Activated CD4-positive, alpha-beta T cell treated with anti-CD3 and anti-CD28 coated beads for 36 hours (primary cell): Measurements from ENCODE around the gene SOX21. TPM values are rescaled to one million over a fixed set of nuclear protein-coding genes. Genes with fewer than 3 reads are reported as not detected.
"Not testable (repeated sequence)": the region's sequence is repeated elsewhere in the genome, so short reads cannot be mapped to it uniquely, and the experiment has no call there.

Experiments used
- ATAC-seq: fragments of 200-7000 bp; cut with Tn5 transposase; one replicate; pipeline ENCODE4 v1.10.0; 2021; ENCODE audit warnings: mild to moderate bottlenecking, moderate library complexity
- CTCF ChIA-PET: fragments of 350-600 bp; sonication (Branson Sonifier 250); formaldehyde crosslinking; loops from one replicate; lab custom pipeline; 2021; ENCODE audit warnings: antibody characterized with exemption; lab: Charles Lee
- POLR2A ChIA-PET: fragments of 350-600 bp; sonication (Branson Sonifier 250); formaldehyde crosslinking; loops from one replicate; lab custom pipeline; 2021; ENCODE audit warnings: antibody characterized with exemption, inconsistent platforms; lab: Charles Lee
- DNase-seq: peaks from one replicate; pipeline ENCODE4 v3.0.0-alpha.2; 2020
- H3K27ac Mint-ChIP-seq: one replicate; pipeline ENCODE4 v1.8.0; 2021; ENCODE audit warnings: mixed read lengths
- H3K27me3 Mint-ChIP-seq: one replicate; pipeline ENCODE4 v1.8.0; 2021; ENCODE audit warnings: mixed read lengths
- H3K36me3 Mint-ChIP-seq: one replicate; pipeline ENCODE4 v1.8.0; 2021; ENCODE audit warnings: low read depth, mixed read lengths
- H3K4me1 Mint-ChIP-seq: one replicate; pipeline ENCODE4 v1.8.0; 2021; ENCODE audit warnings: mixed read lengths
- H3K4me3 Mint-ChIP-seq: one replicate; pipeline ENCODE4 v1.8.0; 2021; ENCODE audit warnings: mild to moderate bottlenecking, moderate library complexity, mixed read lengths
- H3K9me3 Mint-ChIP-seq: one replicate; pipeline ENCODE4 v1.8.0; 2021; ENCODE audit warnings: low read depth, mixed read lengths
- intact Hi-C, 2 experiments: fragments of 100-400 bp; cut with DNase I in 1 of 2; cut with micrococcal nuclease in 1 of 2; formaldehyde crosslinking; loops; one replicate each; pipeline versions ENCODE4 v1.14.2 to v1.15.1; 2022 to 2024; cut with DNase I, micrococcal nuclease
- total RNA-seq, 2 experiments: library from RNA; stranded (reverse); gene quantifications; one replicate each; pipeline ENCODE4 v1.2.3, GENCODE V29; 2021

The SOX21 gene
- not detected for total RNA-seq

DNA sequence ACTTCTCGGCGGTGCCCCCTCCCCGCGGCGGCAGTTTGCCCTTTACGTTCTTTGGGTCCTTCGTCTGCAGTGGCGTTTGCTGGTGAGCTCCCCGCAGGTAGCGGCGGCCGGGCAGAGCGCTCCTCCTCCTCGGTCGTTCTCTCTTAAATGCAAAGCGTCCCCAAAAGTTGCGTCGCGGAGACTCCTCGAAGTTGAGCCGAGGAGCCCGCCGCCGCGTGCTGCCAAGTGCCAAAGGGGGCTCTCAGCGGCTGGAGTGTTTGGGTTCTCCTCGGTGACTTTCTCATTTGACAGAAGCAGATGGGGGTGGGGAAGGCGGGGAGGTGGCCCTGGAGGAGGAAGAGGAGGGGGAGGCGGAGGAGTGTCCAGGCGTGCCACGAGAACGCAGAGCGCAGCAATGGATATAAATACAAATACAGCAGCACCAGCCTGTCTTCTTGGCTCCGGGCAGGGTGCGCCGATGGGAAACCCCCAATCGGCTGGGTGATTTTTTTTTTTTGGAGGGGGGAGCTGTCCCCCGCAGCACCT is at the start of gene SOX21:
Gene SOX21 (minus strand): TSS at position 259 of the 525 bp plus-strand sequence. CDS start 496 bp downstream, outside the sequence.
- POLR2A ChIA-PET, result no interaction called here

GRCh38 chr13:94761407-94761806 is 49.1 kb upstream of the SOX21 start:
- intact Hi-C loops, result no loop called here
- no peaks in the 10 kb centered on the region for H3K36me3 Mint-ChIP-seq
- no peak overlapping the region for H3K4me3 Mint-ChIP-seq
- H3K27me3 Mint-ChIP-seq, result peaks cover 40% of the 10 kb centered on the region
- ATAC-seq, result no peak
- no peaks in the 10 kb centered on the region for H3K9me3 Mint-ChIP-seq
- no peak for DNase-seq
- POLR2A ChIA-PET, result no interaction called here
- no peaks in the 10 kb centered on the region for H3K4me1 Mint-ChIP-seq
- H3K27ac Mint-ChIP-seq, result no peak overlapping the region
- CTCF ChIA-PET, result interaction anchor here (0.8 kb wide), 1 partner anchor 1875 kb away, joined by 3 read pairs; no protein-coding TSS in a partner anchor

More for the DNA sequence above, at the start of gene SOX21:
- no peak within 1 kb of the TSS for H3K27ac Mint-ChIP-seq
- DNase-seq (peak; percentile 35), ATAC-seq (no peak)
- H3K36me3 Mint-ChIP-seq, result no peaks in the 10 kb centered on the region
- intact Hi-C loops, result loop anchor here (5.0 to 10.0 kb wide), 5 partner anchors 90 to 1380 kb away; partner anchors contain the start of gene HS6ST3 (in 1 of the 2)
- no peaks in the 10 kb centered on the region for H3K9me3 Mint-ChIP-seq
- CTCF ChIA-PET, result interaction anchor here (0.6 to 1.0 kb wide), 2 partner anchors 38 to 190 kb away, joined by 3 read pairs; no protein-coding TSS in a partner anchor
- peak within 1 kb of the TSS; percentile 67 for H3K4me3 Mint-ChIP-seq
- peaks cover 18% of the 10 kb centered on the region for H3K4me1 Mint-ChIP-seq
- H3K27me3 Mint-ChIP-seq, result peaks cover 68% of the 10 kb centered on the region

GRCh38 chr13:94759120-94759728 is 46.9 kb upstream of the SOX21 start:
- Mint-ChIP-seq H3K27ac (no peak overlapping the region), H3K36me3 (no peaks in the 10 kb centered on the region), H3K27me3 (peaks cover 37% of the 10 kb centered on the region), H3K9me3 (no peaks in the 10 kb centered on the region), H3K4me3 (no peak overlapping the region), H3K4me1 (no peaks in the 10 kb centered on the region)
- ChIA-PET POLR2A (no interaction called here), CTCF (no interaction called here)
- DNase-seq (no peak), ATAC-seq (no peak)
- intact Hi-C loops, result no loop called here

- Mint-ChIP-seq H3K27ac (no peak overlapping the region), H3K4me3 (no peak overlapping the region), H3K9me3 (no peaks in the 10 kb centered on the region), H3K4me1 (no peaks in the 10 kb centered on the region), H3K36me3 (no peaks in the 10 kb centered on the region), H3K27me3 (peaks cover 36% of the 10 kb centered on the region)
- ATAC-seq, result no peak
- ChIA-PET POLR2A (no interaction called here), CTCF (no interaction called here)
- intact Hi-C loops, result no loop called here
- no peak for DNase-seq
Observed at GRCh38 chr13:94758436-94758960, 46.2 kb upstream of the SOX21 start.

DNA sequence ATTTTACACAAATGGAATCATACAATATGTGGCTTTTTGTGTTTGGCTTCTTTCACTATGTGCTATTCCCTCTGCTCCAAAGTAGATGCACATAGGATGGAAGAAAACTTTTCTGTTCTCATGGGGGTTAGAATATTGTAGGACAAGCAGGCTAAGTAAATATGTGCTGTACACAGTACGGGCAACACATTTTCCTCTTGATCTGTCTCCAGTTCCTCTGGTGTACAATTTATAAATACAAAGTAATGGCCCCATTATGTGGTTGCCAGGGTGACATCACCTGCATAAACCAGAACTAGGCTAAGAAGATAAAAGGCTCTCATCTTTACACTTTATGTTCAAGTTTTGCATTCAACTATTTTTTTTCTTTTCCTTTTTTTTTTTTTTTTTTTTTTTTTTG is 41.0 kb upstream of the SOX21 start:
- ATAC-seq (no peak), DNase-seq (no peak)
- Mint-ChIP-seq H3K27ac (no peak overlapping the region), H3K36me3 (no peaks in the 10 kb centered on the region), H3K9me3 (no peaks in the 10 kb centered on the region), H3K4me3 (no peak overlapping the region), H3K27me3 (peaks cover 15% of the 10 kb centered on the region), H3K4me1 (no peaks in the 10 kb centered on the region)
- CTCF ChIA-PET, result no interaction called here
- POLR2A ChIA-PET, result no interaction called here
- intact Hi-C loops, result no loop called here

DNA sequence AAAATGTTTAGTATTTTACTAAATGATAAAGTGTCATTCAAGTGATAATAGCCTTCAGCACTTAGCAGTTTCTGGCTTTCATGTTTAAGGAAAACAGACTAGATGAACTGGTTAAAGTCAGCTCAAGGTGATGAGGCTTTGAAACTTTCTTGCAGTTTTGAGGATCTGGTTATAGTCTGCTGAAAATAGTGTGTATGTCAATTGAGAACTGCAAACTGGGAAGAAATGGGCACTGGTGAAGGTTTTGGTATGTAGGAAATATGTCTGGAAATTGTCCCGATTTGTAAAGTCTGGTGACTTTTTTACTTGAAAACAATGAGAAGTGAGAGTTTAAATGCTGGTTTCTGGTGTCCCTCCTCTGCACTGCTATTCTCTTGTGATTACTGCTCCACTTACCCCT is 36.8 kb upstream of the SOX21 start:
- intact Hi-C loops, result no loop called here
- ATAC-seq (no peak), DNase-seq (no peak)
- ChIA-PET CTCF (no interaction called here), POLR2A (no interaction called here)
- Mint-ChIP-seq H3K4me3 (no peak overlapping the region), H3K4me1 (no peaks in the 10 kb centered on the region), H3K27me3 (peaks cover 15% of the 10 kb centered on the region), H3K27ac (no peak overlapping the region), H3K36me3 (no peaks in the 10 kb centered on the region), H3K9me3 (no peaks in the 10 kb centered on the region)

DNA sequence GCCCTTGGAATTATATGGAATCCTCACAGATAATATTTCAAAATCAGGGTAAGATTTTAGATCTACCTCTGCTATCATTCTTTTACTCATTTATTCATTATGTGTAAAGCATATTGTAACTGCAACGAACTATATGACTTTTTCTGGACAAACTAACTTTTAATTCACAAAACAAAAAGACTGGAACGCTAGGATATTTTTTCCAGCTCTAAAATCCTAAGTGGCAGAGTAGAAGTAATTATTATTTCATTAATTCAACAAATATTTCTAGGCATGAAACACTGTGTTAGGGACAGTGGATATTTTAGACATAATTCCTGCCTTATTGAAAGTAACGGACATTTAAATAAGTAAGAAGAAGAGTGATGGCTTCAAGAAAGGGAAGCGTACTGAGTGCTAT is 26.9 kb upstream of the SOX21 start:
- CTCF ChIA-PET, result interaction anchor here (1.6 kb wide), 1 partner anchor 23 kb away, joined by 4 read pairs; no protein-coding TSS in a partner anchor
- no peaks in the 10 kb centered on the region for H3K9me3 Mint-ChIP-seq
- H3K36me3 Mint-ChIP-seq, result no peaks in the 10 kb centered on the region
- no peak overlapping the region for H3K27ac Mint-ChIP-seq
- H3K4me1 Mint-ChIP-seq, result no peaks in the 10 kb centered on the region
- no peak overlapping the region for H3K4me3 Mint-ChIP-seq
- ATAC-seq, result no peak
- no peak for DNase-seq
- H3K27me3 Mint-ChIP-seq, result peaks cover 16% of the 10 kb centered on the region
- POLR2A ChIA-PET, result no interaction called here
- intact Hi-C loops, result no loop called here

- Mint-ChIP-seq H3K27me3 (peaks cover 7% of the 10 kb centered on the region), H3K36me3 (no peaks in the 10 kb centered on the region), H3K27ac (no peak overlapping the region), H3K4me1 (no peaks in the 10 kb centered on the region), H3K4me3 (no peak overlapping the region), H3K9me3 (no peaks in the 10 kb centered on the region)
- ChIA-PET POLR2A (no interaction called here), CTCF (no interaction called here)
- ATAC-seq (no peak), DNase-seq (no peak)
- intact Hi-C loops, result no loop called here
Observed at GRCh38 chr13:94731028-94731427, 18.7 kb upstream of the SOX21 start.

DNA sequence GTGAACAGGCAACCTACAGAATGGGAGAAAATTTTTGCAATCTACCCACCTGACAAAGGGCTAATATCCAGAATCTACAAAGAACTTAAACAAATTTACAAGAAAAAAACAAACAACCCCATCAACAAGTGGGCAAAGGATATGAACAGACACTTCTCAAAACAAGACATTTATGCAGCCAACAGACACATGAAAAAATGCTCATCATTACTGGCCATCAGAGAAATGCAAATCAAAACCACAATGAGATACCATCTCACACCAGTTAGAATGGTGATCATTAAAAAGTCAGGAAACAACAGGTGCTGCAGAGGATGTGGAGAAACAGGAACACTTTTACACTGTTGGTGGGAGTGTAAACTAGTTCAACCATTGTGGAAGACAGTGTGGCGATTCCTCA is 17.6 kb upstream of the SOX21 start:
- intact Hi-C loops, H3K4me1 Mint-ChIP-seq, H3K4me3 Mint-ChIP-seq, DNase-seq, CTCF ChIA-PET, H3K9me3 Mint-ChIP-seq, POLR2A ChIA-PET, H3K27ac Mint-ChIP-seq, H3K36me3 Mint-ChIP-seq, ATAC-seq: not testable (repeated sequence)
- H3K27me3 Mint-ChIP-seq, result peaks cover 12% of the 10 kb centered on the region

GRCh38 chr13:94726425-94726824 is 14.1 kb upstream of the SOX21 start:
- intact Hi-C loops, result no loop called here
- no peaks in the 10 kb centered on the region for H3K4me1 Mint-ChIP-seq
- CTCF ChIA-PET, result no interaction called here

GRCh38 chr13:94722609-94723345 is 10.4 kb upstream of the SOX21 start:
- Mint-ChIP-seq H3K4me3 (no peak overlapping the region), H3K27me3 (peaks cover 29% of the 10 kb centered on the region), H3K4me1 (no peaks in the 10 kb centered on the region), H3K9me3 (peaks cover 3% of the 10 kb centered on the region), H3K27ac (no peak overlapping the region), H3K36me3 (no peaks in the 10 kb centered on the region)
- intact Hi-C loops, result no loop called here
- DNase-seq (no peak), ATAC-seq (no peak)
- CTCF ChIA-PET, result no interaction called here
- POLR2A ChIA-PET, result no interaction called here

More at GRCh38 chr13:94726425-94726824, 14.1 kb upstream of the SOX21 start:
- ATAC-seq (no peak), DNase-seq (no peak)
- Mint-ChIP-seq H3K4me3 (no peak overlapping the region), H3K9me3 (peaks cover 3% of the 10 kb centered on the region), H3K27ac (no peak overlapping the region), H3K36me3 (no peaks in the 10 kb centered on the region), H3K27me3 (peaks cover 25% of the 10 kb centered on the region)
- POLR2A ChIA-PET, result no interaction called here
